Measurements from ENCODE around the gene PITX1.

- no peak for TF ChIP-seq POLR2AphosphoS5 (IDR thresholded peaks at IDR 0.05; ENCODE audit: insufficient read depth, low read depth, low read length)
- TF ChIP-seq CTCF (IDR thresholded peaks at IDR 0.05; ENCODE audit: extremely low read depth in 1 of 2, insufficient read depth in 1 of 2, low read depth in 1 of 2, low read length in 2 of 2): no peak
- no peak for TF ChIP-seq FOS (IDR thresholded peaks at IDR 0.05; ENCODE audit: borderline replicate concordance, insufficient read depth, low read length)
- no peak for TF ChIP-seq GATA2 (IDR thresholded peaks at IDR 0.05; ENCODE audit: insufficient read depth, insufficient read length, low read depth, low read length)
- no peak for TF ChIP-seq POLR2A (IDR thresholded peaks at IDR 0.05; ENCODE audit: low read depth, low read length)
- TF ChIP-seq MYC (IDR thresholded peaks at IDR 0.05; ENCODE audit: low read depth, low read length): no peak
These were observed 31.6 kb upstream of the PITX1 start for GRCh38 chr5:135065306-135066265.
